HG03432 (cell line): ENCODE data around the gene MYF6.

Source experiments
- ATAC-seq: cut with Tn5 transposase; IDR thresholded peaks from one replicate; pipeline ENCODE4 v1.9.1; 2021; ENCODE audit warnings: mild to moderate bottlenecking, moderate library complexity; ENCODE audit not compliant: unreplicated experiment

The MYF6 gene

GRCh38 chr12:80702889-80703805 is 4.3 kb upstream of the MYF6 start:
- ATAC-seq, result peak; percentile 89

DNA sequence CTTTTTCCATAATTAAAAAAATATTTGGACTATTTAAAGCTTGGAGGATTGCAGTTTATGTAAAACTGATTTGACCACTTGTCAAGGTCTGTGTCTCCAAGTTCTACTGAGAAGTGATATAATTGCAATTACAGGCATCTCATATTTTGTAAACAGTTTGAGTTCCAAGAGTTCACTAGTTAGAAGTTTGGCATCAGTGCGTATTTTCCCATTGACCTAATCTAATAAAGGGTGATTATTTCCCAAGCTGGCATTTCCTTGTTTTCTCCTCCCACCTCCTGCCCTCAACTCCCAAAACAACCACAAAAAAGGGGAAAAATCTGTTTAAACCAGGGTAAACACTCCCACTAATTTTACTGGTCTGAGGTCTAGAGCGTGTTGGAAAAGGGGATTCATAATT is 3.0 kb upstream of the MYF6 start:
- ATAC-seq, result no peak

DNA sequence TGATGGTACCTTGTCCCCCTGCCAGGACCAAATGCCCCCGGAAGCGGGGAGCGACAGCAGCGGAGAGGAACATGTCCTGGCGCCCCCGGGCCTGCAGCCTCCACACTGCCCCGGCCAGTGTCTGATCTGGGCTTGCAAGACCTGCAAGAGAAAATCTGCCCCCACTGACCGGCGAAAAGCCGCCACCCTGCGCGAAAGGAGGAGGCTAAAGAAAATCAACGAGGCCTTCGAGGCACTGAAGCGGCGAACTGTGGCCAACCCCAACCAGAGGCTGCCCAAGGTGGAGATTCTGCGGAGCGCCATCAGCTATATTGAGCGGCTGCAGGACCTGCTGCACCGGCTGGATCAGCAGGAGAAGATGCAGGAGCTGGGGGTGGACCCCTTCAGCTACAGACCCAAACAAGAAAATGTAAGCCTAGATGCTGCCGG is 410 bp downstream of the MYF6 start:
- ATAC-seq, result no peak

DNA sequence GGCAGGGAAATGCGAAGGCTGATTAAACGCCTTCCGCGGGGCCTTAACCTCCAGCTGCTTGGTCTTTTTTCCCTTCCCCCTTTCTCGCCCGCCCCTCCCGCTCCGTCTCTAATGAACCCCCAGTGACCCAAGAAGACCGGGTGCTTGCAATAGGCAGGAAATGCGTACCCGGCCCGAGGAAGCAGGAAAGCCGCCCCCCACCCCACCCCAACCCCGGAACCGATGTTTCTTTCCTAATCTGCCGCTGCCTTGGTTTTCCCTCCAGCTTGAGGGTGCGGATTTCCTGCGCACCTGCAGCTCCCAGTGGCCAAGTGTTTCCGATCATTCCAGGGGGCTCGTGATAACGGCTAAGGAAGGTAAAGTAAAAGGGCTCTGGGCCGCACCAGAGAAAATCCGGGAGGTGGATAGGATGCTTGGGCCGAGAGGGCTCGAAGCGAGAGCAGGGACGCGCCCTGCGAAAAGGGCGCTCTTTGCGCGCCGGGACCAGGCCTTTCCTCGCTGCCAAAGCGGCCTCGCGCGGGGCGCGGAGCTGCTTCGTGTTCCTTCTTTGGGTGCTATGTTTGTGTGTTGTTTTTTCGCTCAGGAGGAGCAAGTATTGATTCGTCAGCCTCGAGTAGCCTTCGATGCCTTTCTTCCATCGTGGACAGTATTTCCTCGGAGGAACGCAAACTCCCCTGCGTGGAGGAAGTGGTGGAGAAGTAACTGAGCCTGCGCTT is 983 bp downstream of the MYF6 start:
- no peak for ATAC-seq

- ATAC-seq, result no peak
Observed at GRCh38 chr12:80708975-80709328, 1.5 kb downstream of the MYF6 start.

DNA sequence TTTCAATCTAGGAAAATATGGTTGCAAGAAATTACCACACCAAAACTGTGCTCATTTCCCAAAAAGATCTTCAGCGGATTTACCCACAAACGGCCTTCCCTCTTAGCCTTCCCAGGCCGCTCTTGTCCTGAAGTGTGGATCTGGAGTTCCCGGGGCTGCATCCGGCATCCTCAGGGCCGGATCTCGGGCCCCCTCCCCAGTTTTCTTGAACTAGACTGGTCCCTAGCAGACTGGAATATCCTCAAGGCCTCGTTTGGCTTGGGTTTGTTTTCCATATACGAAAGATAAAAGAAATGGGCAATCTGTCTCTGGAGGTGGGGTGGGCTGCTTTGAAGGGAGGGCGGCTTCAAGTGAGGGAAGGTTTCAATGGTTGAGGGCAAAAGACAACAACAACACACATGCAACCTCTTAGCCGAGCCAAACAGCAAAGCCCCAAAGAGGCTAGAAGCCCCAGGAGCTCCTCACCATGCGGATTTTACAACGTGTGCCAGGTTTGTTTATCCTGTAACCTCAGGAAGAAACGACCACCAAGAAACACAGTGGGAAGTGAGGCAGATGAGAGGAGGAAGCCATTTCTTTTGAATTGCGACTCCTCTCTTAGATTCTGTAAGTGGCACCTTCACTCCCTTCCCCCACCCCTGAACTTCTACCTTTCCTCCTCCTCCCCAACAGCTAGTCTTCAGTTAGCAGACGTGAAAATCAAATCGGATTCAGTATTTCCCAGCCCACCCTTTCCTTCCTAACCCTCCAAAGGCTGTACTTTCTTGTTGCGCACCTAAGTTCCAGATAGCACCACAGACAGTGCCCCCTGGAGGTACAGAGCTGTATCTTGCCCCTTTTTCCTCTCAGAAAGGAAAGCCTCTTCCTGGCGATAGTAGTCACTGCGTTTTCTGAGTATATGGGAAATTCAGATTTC is 2.6 kb downstream of the MYF6 start:
- peak; percentile 58 for ATAC-seq

DNA sequence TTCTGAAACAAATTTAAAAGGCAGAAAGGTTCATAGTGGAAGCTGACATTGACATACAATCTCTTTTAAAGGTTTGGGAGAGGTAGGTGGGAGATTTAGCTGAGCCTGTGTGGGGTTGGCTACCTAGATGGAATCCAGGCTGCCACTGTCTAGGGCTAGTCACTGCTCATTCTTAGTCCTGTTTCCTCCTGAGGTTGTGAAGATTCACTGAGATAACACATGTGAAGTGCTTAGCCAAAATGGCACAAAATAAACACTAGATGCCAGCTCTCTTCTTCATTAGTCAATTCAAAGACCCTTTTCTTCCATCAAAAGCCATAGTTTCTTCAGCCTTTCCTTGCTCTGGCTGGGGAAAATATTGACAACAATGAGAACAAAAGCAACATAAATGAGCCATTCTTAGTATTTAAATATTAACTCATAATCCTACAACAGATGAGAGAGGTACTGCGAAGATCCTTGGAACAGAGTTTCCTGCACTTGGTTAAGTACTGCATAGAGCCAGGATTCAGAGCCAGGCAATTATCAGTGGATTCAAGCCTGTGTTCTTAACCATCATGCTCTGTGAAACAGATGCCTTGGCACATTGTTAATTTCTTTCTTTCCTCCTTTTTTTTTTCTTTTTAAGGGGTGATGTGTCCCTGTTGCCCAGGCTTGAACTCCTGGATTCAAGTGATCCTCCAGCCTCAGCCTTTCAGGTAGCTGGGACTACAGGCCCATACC is 3.5 kb downstream of the MYF6 start:
- peak; percentile 31 for ATAC-seq

GRCh38 chr12:80711866-80712265 is 4.4 kb downstream of the MYF6 start:
- no peak for ATAC-seq

DNA sequence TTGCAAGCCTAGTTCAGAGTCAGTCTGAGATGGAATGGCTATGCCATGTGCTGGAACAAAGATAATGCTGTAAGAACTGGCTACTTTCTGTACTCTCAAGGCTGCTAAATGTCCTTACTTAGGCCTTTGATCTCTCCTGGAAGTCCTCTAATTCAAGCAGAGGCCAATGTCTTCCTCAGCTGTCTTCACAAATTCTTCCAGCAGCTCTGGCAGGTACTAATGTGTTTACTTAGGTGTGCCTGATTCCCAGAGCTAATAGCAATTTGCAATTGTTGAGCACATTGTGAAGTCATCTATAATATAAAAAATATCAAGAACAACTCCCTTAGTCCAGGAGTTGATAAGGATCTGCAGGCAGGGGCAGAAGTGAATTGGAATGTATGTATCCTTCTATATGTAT is 5.4 kb downstream of the MYF6 start:
- no peak for ATAC-seq

- ATAC-seq, result no peak
Observed at GRCh38 chr12:80713419-80713818, 6.0 kb downstream of the MYF6 start.

DNA sequence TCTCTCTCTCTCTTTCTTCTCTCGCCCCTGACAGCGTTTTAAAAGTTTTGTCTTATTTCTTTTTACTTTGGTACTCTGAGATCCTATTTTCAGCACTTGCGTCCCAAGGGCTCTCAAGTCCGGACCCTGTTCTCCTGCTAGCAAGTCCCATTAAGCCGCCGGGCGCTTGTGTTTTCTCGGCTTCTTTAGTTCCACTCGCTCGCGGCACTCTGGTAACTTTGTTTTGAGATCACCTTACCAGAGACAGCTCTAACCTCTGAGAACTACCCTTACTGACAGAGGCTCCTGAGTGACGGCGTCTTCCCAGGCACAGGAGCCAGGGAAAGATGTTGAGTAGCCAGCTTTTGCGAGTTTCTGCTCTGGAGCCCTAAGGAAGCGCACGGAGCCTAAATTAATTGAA is 6.6 kb downstream of the MYF6 start:
- no peak for ATAC-seq

GRCh38 chr12:80714846-80715245 is 7.4 kb downstream of the MYF6 start:
- no peak for ATAC-seq

GRCh38 chr12:80715713-80716249 is 8.3 kb downstream of the MYF6 start:
- no peak for ATAC-seq

DNA sequence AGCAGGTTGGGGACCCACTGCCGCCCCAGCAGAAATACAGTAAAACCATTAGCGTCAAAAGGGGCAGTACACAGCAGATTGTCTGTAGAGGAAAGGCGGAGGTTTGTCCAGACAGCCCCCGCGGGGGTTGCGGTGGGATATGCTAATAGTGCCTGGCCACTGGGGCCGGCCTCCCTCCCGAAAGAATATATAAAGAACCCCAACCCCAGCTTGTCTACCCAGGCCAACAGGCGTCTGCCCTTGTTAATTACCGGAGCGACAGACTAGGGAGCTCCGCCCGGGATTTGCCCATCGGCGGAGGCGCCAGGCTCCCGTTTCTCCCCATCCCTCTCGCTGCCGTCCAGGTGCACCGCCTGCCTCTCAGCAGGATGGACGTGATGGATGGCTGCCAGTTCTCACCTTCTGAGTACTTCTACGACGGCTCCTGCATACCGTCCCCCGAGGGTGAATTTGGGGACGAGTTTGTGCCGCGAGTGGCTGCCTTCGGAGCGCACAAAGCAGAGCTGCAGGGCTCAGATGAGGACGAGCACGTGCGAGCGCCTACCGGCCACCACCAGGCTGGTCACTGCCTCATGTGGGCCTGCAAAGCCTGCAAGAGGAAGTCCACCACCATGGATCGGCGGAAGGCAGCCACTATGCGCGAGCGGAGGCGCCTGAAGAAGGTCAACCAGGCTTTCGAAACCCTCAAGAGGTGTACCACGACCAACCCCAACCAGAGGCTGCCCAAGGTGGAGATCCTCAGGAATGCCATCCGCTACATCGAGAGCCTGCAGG is 9.4 kb downstream of the MYF6 start, which contains the start of gene MYF5:
TSS of gene MYF5 (plus strand) at position 217 of the 774 bp plus-strand sequence. CDS start at position 369, 152 bp downstream.
- no peak for ATAC-seq

DNA sequence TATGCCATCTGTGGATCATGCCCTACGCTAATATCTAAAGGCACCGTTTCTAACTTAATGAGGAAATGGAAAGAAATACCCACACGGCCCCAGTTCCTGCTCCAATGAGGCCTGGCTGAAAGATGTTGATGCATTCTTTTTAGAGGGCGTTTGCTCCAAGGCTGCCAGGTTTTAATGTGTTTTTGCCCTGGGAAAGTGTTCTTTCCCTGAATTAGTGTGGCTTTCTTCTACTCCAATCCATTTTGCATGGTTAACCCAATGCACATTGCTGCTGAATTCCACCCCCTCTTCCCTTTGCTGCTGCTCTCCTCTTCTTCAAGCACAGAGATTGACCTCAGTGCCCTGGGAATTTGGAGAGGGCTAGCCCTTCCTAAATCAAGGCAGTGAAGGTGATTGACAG is 10.4 kb downstream of the MYF6 start:
- ATAC-seq, result no peak

- no peak for ATAC-seq
Observed at GRCh38 chr12:80720516-80720915, 13.1 kb downstream of the MYF6 start.

DNA sequence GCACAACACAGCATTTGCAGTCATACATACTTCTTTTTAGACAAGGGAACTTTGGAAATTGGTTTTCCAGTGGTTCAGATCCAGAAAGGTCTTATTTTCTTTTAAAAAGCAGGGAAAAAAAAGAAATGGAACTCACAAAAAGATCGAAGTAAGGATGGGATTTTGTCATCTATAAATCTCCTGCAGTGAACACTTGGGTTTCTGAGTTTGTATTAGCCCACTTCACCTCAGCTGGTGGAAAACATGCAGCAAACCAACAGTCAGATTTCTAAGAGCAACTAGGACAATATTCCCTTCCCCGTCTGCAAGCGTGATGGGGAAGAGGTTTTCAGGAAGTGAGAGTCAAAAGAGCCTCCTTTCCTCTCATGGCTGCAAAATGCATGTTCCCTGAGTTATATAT is 13.9 kb downstream of the MYF6 start:
- no peak for ATAC-seq

GRCh38 chr12:80745851-80746505 is 38.5 kb downstream of the MYF6 start:
- no peak for ATAC-seq

GRCh38 chr12:80747800-80748199 is 40.4 kb downstream of the MYF6 start:
- ATAC-seq, result no peak
